HCT116 (cell line): ENCODE results near the gene RCBTB1. TPM values are rescaled to one million over a fixed set of nuclear protein-coding genes. Genes with fewer than 3 reads are reported as not detected.
A peak's percentile ranks its signal among the peaks of the same experiment; 100 is the strongest.

Source experiments
- ATAC-seq: fragments of 200-7000 bp; cut with Tn5 transposase; 2 replicates; pipeline ENCODE4 v1.9.1; 2020; ENCODE audit warnings: mild to moderate bottlenecking, moderate library complexity
- BruUV-seq: library from RNA; stranded (reverse); fragments of 400-500 nt; replicated peaks from 2 replicates; lab custom pipeline; 2021; lab: Mats Ljungman, UMichigan
- CTCF ChIA-PET: fragments of 300-600 bp; sonication (Branson Sonifier 250); formaldehyde crosslinking; loops from one replicate; lab custom pipeline; 2021; ENCODE audit warnings: antibody characterized with exemption; lab: Charles Lee
- POLR2A ChIA-PET: fragments of 300-600, 350-600 bp; sonication (Branson Sonifier 250); formaldehyde crosslinking; loops from one replicate; lab custom pipeline; 2021; ENCODE audit warnings: antibody characterized with exemption; lab: Charles Lee
- RAD21 ChIA-PET, 2 experiments: fragments of 300-600 bp; sonication (Branson Sonifier 250); formaldehyde crosslinking; loops; one replicate each; lab custom pipeline; 2023; ENCODE audit warnings: low total read pairs in 2 of 2; ENCODE audit not compliant: uncharacterized antibody in 2 of 2, unreplicated experiment in 2 of 2, low non-redundant PET in 1 of 2; lab: Charles Lee
- DNase-seq: peaks from one replicate; pipeline ENCODE4 v3.0.0-alpha.2; 2010; ENCODE audit warnings: low read depth, low spot score
- H2AFZ ChIP-seq: fragments of 200-600 bp; shearing (Covaris generic), sonication (generic); 2 replicates; pipeline ENCODE4 v1.6.1; 2017; ENCODE audit warnings: low read depth, mixed run types, mixed read lengths, antibody characterized with exemption, low read length; ENCODE audit not compliant: poor library complexity, severe bottlenecking
- H3K27ac ChIP-seq: 2 replicates; pipeline ENCODE4 v1.5.1; 2012; ENCODE audit warnings: low read depth, low read length
- H3K27me3 ChIP-seq: fragments of 200-600 bp; sonication (generic); 2 replicates; pipeline ENCODE4 v1.6.1; 2016; ENCODE audit warnings: mixed run types, low read length, mixed read lengths; ENCODE audit not compliant: insufficient read depth
- H3K36me3 ChIP-seq, 2 experiments: fragments of 200-500 bp in 1 of 2; fragments of 200-600 bp in 1 of 2; sonication (Bioruptor generic) in 1 of 2; sonication (generic) in 1 of 2; 2 replicates each; pipeline versions ENCODE4 v1.5.1 to v1.6.1; 2014 to 2016; ENCODE audit warnings: low read length in 2 of 2, inconsistent platforms in 1 of 2, mixed read lengths in 1 of 2, mixed run types in 1 of 2; ENCODE audit not compliant: insufficient read depth in 2 of 2, control insufficient read depth in 1 of 2
- H3K4me1 ChIP-seq, 2 experiments: fragments of 200-600 bp in 1 of 2; sonication (generic) in 1 of 2; 2 replicates each; pipeline versions ENCODE4 v1.5.1 to v1.6.1; 2012 to 2017; ENCODE audit warnings: low read length in 2 of 2, inconsistent platforms in 1 of 2, mild to moderate bottlenecking in 1 of 2, mixed read lengths in 1 of 2, mixed run types in 1 of 2, moderate library complexity in 1 of 2; ENCODE audit not compliant: insufficient read depth in 2 of 2, control insufficient read depth in 1 of 2
- H3K4me2 ChIP-seq: fragments of 200-600 bp; sonication (generic); 2 replicates; pipeline ENCODE4 v1.6.1; 2017; ENCODE audit warnings: mixed run types, low read length, mixed read lengths
- H3K4me3 ChIP-seq, 2 experiments: fragments of 200-600 bp in 1 of 2; sonication (generic) in 1 of 2; replicated peaks in 1 of 2; 2 replicates each; pipeline ENCODE4 v1.5.1; 2011 to 2016; ENCODE audit warnings: low read length in 2 of 2, control low read depth in 1 of 2, low read depth in 1 of 2, mild to moderate bottlenecking in 1 of 2, mixed read lengths in 1 of 2, mixed run types in 1 of 2
- H3K79me2 ChIP-seq: fragments of 200-600 bp; sonication (generic); 2 replicates; pipeline ENCODE4 v1.6.1; 2017; ENCODE audit warnings: mild to moderate bottlenecking, mixed run types, low read length, moderate library complexity, mixed read lengths; ENCODE audit not compliant: insufficient read depth
- H3K9ac ChIP-seq: fragments of 200-600 bp; sonication (generic); 2 replicates; pipeline ENCODE4 v1.6.1; 2016; ENCODE audit warnings: low read length, mixed read lengths
- H3K9me2 ChIP-seq: fragments of 200-600 bp; sonication (generic), shearing (Covaris generic); 2 replicates; pipeline ENCODE4 v1.6.1; 2017; ENCODE audit warnings: mixed run types, mild to moderate bottlenecking, moderate library complexity; ENCODE audit not compliant: insufficient read depth
- H3K9me3 ChIP-seq, 2 experiments: fragments of 200-500 bp in 1 of 2; fragments of 200-600 bp in 1 of 2; sonication (Bioruptor generic) in 1 of 2; sonication (generic) in 1 of 2; 2 replicates each; pipeline ENCODE4 v1.6.1; 2014 to 2017; ENCODE audit warnings: low read length in 2 of 2, mixed read lengths in 2 of 2, inconsistent platforms in 1 of 2, low read depth in 1 of 2, mild to moderate bottlenecking in 1 of 2, mixed run types in 1 of 2, moderate library complexity in 1 of 2; ENCODE audit not compliant: control insufficient read depth in 1 of 2, insufficient read depth in 1 of 2
- H4K20me1 ChIP-seq: fragments of 200-600 bp; sonication (generic), shearing (Covaris generic); 2 replicates; pipeline ENCODE4 v1.6.1; 2017; ENCODE audit warnings: mixed run types, mild to moderate bottlenecking, moderate library complexity; ENCODE audit not compliant: insufficient read depth
- CBX3 ChIP-seq: IDR thresholded peaks from 2 replicates; pipeline ENCODE4 v1.6.1; 2012; ENCODE audit warnings: low read depth
- CEBPB ChIP-seq: IDR thresholded peaks from 2 replicates; pipeline ENCODE4 v1.6.1; 2012; ENCODE audit warnings: low read depth
- ELF1 ChIP-seq: IDR thresholded peaks from 2 replicates; pipeline ENCODE4 v1.6.1; 2012; ENCODE audit warnings: low read depth, borderline replicate concordance
- EZH2 ChIP-seq: fragments of 200-600 bp; sonication (generic); IDR thresholded peaks from 2 replicates; pipeline ENCODE4 v1.6.1; 2017; ENCODE audit warnings: antibody characterized with exemption, mixed run types
- JUND ChIP-seq: IDR thresholded peaks from 2 replicates; pipeline ENCODE4 v1.6.1; 2012
- POLR2A ChIP-seq: IDR thresholded peaks from 2 replicates; pipeline ENCODE4 v1.7.0; 2011; ENCODE audit warnings: borderline replicate concordance; ENCODE audit not compliant: insufficient read depth, insufficient read length; ENCODE audit errors: extremely low read depth
- RAD21 ChIP-seq: IDR thresholded peaks from 2 replicates; pipeline ENCODE4 v1.6.1; 2012; ENCODE audit warnings: low read depth, mild to moderate bottlenecking
- REST ChIP-seq: IDR thresholded peaks from 2 replicates; pipeline ENCODE4 v1.6.1; 2012; ENCODE audit warnings: low read depth
- SP1 ChIP-seq: IDR thresholded peaks from 2 replicates; pipeline ENCODE4 v1.6.1; 2012; ENCODE audit warnings: low read depth
- SRF ChIP-seq: IDR thresholded peaks from 2 replicates; pipeline ENCODE4 v1.6.1; 2012; ENCODE audit warnings: low read depth
- TCF7L2 ChIP-seq: IDR thresholded peaks from 2 replicates; pipeline ENCODE4 v1.7.0; 2011; ENCODE audit warnings: borderline replicate concordance, inconsistent platforms; ENCODE audit not compliant: insufficient read depth, insufficient read length; ENCODE audit errors: extremely low read depth
- intact Hi-C: fragments of 100-400 bp; cut with micrococcal nuclease; formaldehyde crosslinking; loops from 2 replicates; pipeline ENCODE4 v1.10.0; 2022
- total RNA-seq: library from RNA; stranded (reverse); gene quantifications from one replicate; pipeline ENCODE4 v1.2.1, GENCODE V29; 2021; ENCODE audit not compliant: unreplicated experiment

Gene RCBTB1
- total RNA-seq, 1 experiment from 2014 or later, result 22.2 TPM

GRCh38 chr13:49533591-49534269 lies 51.6 kb downstream of the RCBTB1 start:
- H3K27me3 ChIP-seq, result no peaks in the 10 kb centered on the region
- POLR2A ChIA-PET, result no interaction called here
- RAD21 ChIA-PET, result no interaction called here
- no peaks in the 10 kb centered on the region for H3K9me2 ChIP-seq
- intact Hi-C loops, result no loop called here
- CTCF ChIA-PET, result no interaction called here
- no peaks in the 10 kb centered on the region for H3K79me2 ChIP-seq
- ATAC-seq (no peak), DNase-seq (no peak)
- H3K36me3 ChIP-seq, result no peaks in the 10 kb centered on the region; a peak in 1 of 4 replicates
- no peaks in the 10 kb centered on the region for H4K20me1 ChIP-seq
- H3K9me3 ChIP-seq, result no peaks in the 10 kb centered on the region
- H3K4me2 ChIP-seq, result no peak overlapping the region
- no peak overlapping the region for H3K9ac ChIP-seq
- BruUV-seq, result no TSS peak
- H3K4me1 ChIP-seq, result no peaks in the 10 kb centered on the region
- H2AFZ ChIP-seq, result no peak overlapping the region
- no peak overlapping the region for H3K27ac ChIP-seq
- H3K4me3 ChIP-seq, result no peak overlapping the region
- TF ChIP-seq POLR2A, result no peak
- no peak for TF ChIP-seq REST
- no peak for TF ChIP-seq RAD21
- no peak for TF ChIP-seq SP1
- TF ChIP-seq CEBPB, result no peak

- BruUV-seq, result TSS peak; percentile 47
- H4K20me1 ChIP-seq, result no peaks in the 10 kb centered on the region
- no peaks in the 10 kb centered on the region for H3K27me3 ChIP-seq
- RAD21 ChIA-PET, result no interaction called here
- H2AFZ ChIP-seq, result no peak overlapping the region
- H3K27ac ChIP-seq, result no peak overlapping the region
- H3K9me2 ChIP-seq, result no peaks in the 10 kb centered on the region
- H3K4me2 ChIP-seq, result no peak overlapping the region
- no peak overlapping the region for H3K9ac ChIP-seq
- POLR2A ChIA-PET, result no interaction called here
- no peak overlapping the region for H3K4me3 ChIP-seq
- no peaks in the 10 kb centered on the region for H3K79me2 ChIP-seq
- H3K9me3 ChIP-seq, result no peaks in the 10 kb centered on the region
- H3K4me1 ChIP-seq, result no peaks in the 10 kb centered on the region
- ATAC-seq, result no peak
- H3K36me3 ChIP-seq, result no peaks in the 10 kb centered on the region; a peak in 1 of 4 replicates
- CTCF ChIA-PET, result no interaction called here
- no peak for DNase-seq
- intact Hi-C loops, result no loop called here
- TF ChIP-seq ELF1, result no peak
- TF ChIP-seq TCF7L2, result no peak
- no peak for TF ChIP-seq RAD21
- no peak for TF ChIP-seq SRF
- no peak for TF ChIP-seq REST
- no peak for TF ChIP-seq EZH2
- TF ChIP-seq SP1, result no peak
- no peak for TF ChIP-seq JUND
- TF ChIP-seq CBX3, result no peak
These were observed 52.3 kb downstream of the RCBTB1 start for GRCh38 chr13:49533011-49533410.
